GM03348 (cell line): ENCODE measurements around the gene CPN1.

Experiments
- DNase-seq: peaks from one replicate; pipeline ENCODE4 v3.0.0; 2012; ENCODE audit warnings: low spot score

Gene CPN1

GRCh38 chr10:100076750-100077149, 4.9 kb downstream of the CPN1 start:
- no peak for DNase-seq

GRCh38 chr10:100075426-100076220, 6.0 kb downstream of the CPN1 start:
- DNase-seq, result no peak

- DNase-seq, result no peak
Observed at GRCh38 chr10:100072514-100072913, 9.2 kb downstream of the CPN1 start.

- DNase-seq, result no peak
Observed at GRCh38 chr10:100071529-100071928, 10.1 kb downstream of the CPN1 start.

- no peak for DNase-seq
Observed at GRCh38 chr10:100067466-100067865, 14.2 kb downstream of the CPN1 start.

GRCh38 chr10:100065084-100065660, 16.5 kb downstream of the CPN1 start:
- no peak for DNase-seq

- DNase-seq, result no peak
Observed at GRCh38 chr10:100061401-100061800, 20.3 kb downstream of the CPN1 start.

GRCh38 chr10:100057948-100058347, 23.7 kb downstream of the CPN1 start:
- DNase-seq, result no peak

- DNase-seq, result no peak
Observed at GRCh38 chr10:100053686-100054460, 27.8 kb downstream of the CPN1 start.

- DNase-seq, result peak; percentile 89
Observed at GRCh38 chr10:100046021-100046486, 35.6 kb downstream of the CPN1 start.

- no peak for DNase-seq
Observed at GRCh38 chr10:100045592-100045991, 36.1 kb downstream of the CPN1 start.

- DNase-seq, result peak; percentile 51
Observed at GRCh38 chr10:100043796-100044195, 37.9 kb downstream of the CPN1 start.

GRCh38 chr10:100043344-100043743, 38.3 kb downstream of the CPN1 start:
- no peak for DNase-seq

GRCh38 chr10:100041306-100042002, 40.2 kb downstream of the CPN1 start:
- DNase-seq, result no peak

- no peak for DNase-seq
Observed at GRCh38 chr10:100038561-100039071, 43.1 kb downstream of the CPN1 start.

- DNase-seq, result no peak
Observed at GRCh38 chr10:100037758-100038315, 43.8 kb downstream of the CPN1 start.

GRCh38 chr10:100036850-100037249, 44.8 kb downstream of the CPN1 start:
- DNase-seq, result no peak

- no peak for DNase-seq
Observed at GRCh38 chr10:100033766-100034418, 47.8 kb downstream of the CPN1 start.

- DNase-seq, result no peak
Observed at GRCh38 chr10:100027416-100027815, 54.3 kb downstream of the CPN1 start.

GRCh38 chr10:100025576-100025975, 56.1 kb downstream of the CPN1 start:
- no peak for DNase-seq

GRCh38 chr10:100024748-100025147, 56.9 kb downstream of the CPN1 start:
- no peak for DNase-seq
